HepG2 (cell line): Measurements from ENCODE around the gene TMEM258. TPM values are rescaled to one million over a fixed set of nuclear protein-coding genes. Genes with fewer than 3 reads are reported as not detected.
A peak's percentile ranks its signal among the peaks of the same experiment; 100 is the strongest.

Experiments
- ATF7-NPFF ChIP-seq: sonication (generic); formaldehyde crosslinking; IDR thresholded peaks from 2 replicates; pipeline ENCODE4 v1.8.1; 2023; ENCODE audit warnings: mild to moderate bottlenecking, low read depth, missing genetic modification reagents, moderate library complexity
- CCDC6 ChIP-seq: sonication (generic); formaldehyde crosslinking; IDR thresholded peaks from 2 replicates; pipeline ENCODE4 v1.8.1; 2022; ENCODE audit warnings: mild to moderate bottlenecking, missing genetic modification reagents, moderate library complexity
- CHCHD3 ChIP-seq: sonication (generic); formaldehyde crosslinking; IDR thresholded peaks from 2 replicates; pipeline ENCODE4 v1.8.0; 2022; ENCODE audit warnings: mild to moderate bottlenecking, missing genetic modification reagents, moderate library complexity
- FOSL2 ChIP-seq: sonication (generic); formaldehyde crosslinking; IDR thresholded peaks from 2 replicates; pipeline ENCODE4 v1.4.0; 2020; ENCODE audit warnings: missing genetic modification reagents
- FOXP1 ChIP-seq, 2 experiments: fragments of 450-650 bp in 1 of 2; IDR thresholded peaks; 2 replicates each; pipeline ENCODE4 v1.6.1; 2017 to 2018; ENCODE audit warnings: antibody characterized with exemption in 1 of 2
- HDAC2 ChIP-seq: sonication (generic); formaldehyde crosslinking; IDR thresholded peaks from 2 replicates; pipeline ENCODE4 v1.4.0; 2020; ENCODE audit warnings: missing genetic modification reagents
- MAZ ChIP-seq, 2 experiments: sonication (generic) in 1 of 2; formaldehyde crosslinking in 1 of 2; IDR thresholded peaks; 2 replicates each; pipeline versions ENCODE4 v1.5.0 to v1.6.1; 2012 to 2020; ENCODE audit warnings: low read depth in 2 of 2, mild to moderate bottlenecking in 2 of 2, borderline replicate concordance in 1 of 2, improper control_type of control experiment in 1 of 2, low read length in 1 of 2, missing genetic modification reagents in 1 of 2, moderate library complexity in 1 of 2
- MEF2D ChIP-seq: sonication (generic); formaldehyde crosslinking; IDR thresholded peaks from 2 replicates; pipeline ENCODE4 v1.5.1; 2020; ENCODE audit warnings: mild to moderate bottlenecking, missing genetic modification reagents
- NFAT5 ChIP-seq: sonication (generic); formaldehyde crosslinking; IDR thresholded peaks from 2 replicates; pipeline ENCODE4 v1.4.0; 2020; ENCODE audit warnings: missing genetic modification reagents
- PHF8 ChIP-seq: sonication (generic); formaldehyde crosslinking; IDR thresholded peaks from 2 replicates; pipeline ENCODE4 v1.5.0; 2020; ENCODE audit warnings: missing genetic modification reagents
- ZEB1 ChIP-seq: IDR thresholded peaks from 2 replicates; pipeline ENCODE4 v1.6.1; 2012; ENCODE audit warnings: mild to moderate bottlenecking, low read depth, inconsistent platforms; ENCODE audit not compliant: insufficient replicate concordance
- ZNF407 ChIP-seq: sonication (generic); formaldehyde crosslinking; IDR thresholded peaks from one replicate; pipeline ENCODE4 v1.5.1; 2020; ENCODE audit warnings: mild to moderate bottlenecking, missing genetic modification reagents; ENCODE audit errors: not compliant biosample characterization
- ZNF496 ChIP-seq: sonication (generic); formaldehyde crosslinking; IDR thresholded peaks from 2 replicates; pipeline ENCODE4 v1.8.1; 2023; ENCODE audit warnings: mild to moderate bottlenecking, moderate library complexity, missing genetic modification reagents; ENCODE audit not compliant: insufficient replicate concordance
- ZNF572 ChIP-seq: sonication (generic); formaldehyde crosslinking; IDR thresholded peaks from 2 replicates; pipeline ENCODE4 v1.5.1; 2020; ENCODE audit warnings: mild to moderate bottlenecking, missing genetic modification reagents
- polyA plus RNA-seq, 8 experiments: library from polyadenylated mRNA; depleted of rRNA in 3 of 8; stranded (reverse) in 7 of 8; unstranded in 1 of 8; fragments of >200 nt; fragmentation: Illumina TruSeq in 4 of 8; extraction: Trizol in 4 of 8; gene quantifications; 2 replicates each; pipeline versions ENCODE4 v1.2.1 to v1.2.3, GENCODE V29; 2011 to 2016; ENCODE audit warnings: low read depth in 4 of 8, missing spikeins in 1 of 8, mixed read lengths in 1 of 8; ENCODE audit not compliant: insufficient read depth in 1 of 8
- total RNA-seq, 5 experiments: library from RNA; depleted of rRNA; stranded (reverse); fragments of >200 nt; fragmentation: Illumina TruSeq; extraction: Trizol; gene quantifications; 2 replicates each; pipeline ENCODE4 v1.2.3, GENCODE V29; 2016; ENCODE audit warnings: low read depth in 1 of 5

The TMEM258 gene
- total and polyA plus RNA-seq, 2 of the 13 experiments (the other 11 are each of a cell fraction or from before 2014, with no cell fraction given), result 175 to 424 TPM

- peak; percentile 75 for TF ChIP-seq MEF2D (CRISPR knock-in tag)
- peak; percentile 86 for TF ChIP-seq PHF8 (CRISPR knock-in tag)
- 0 out of 2 replicates have a peak, but pooled peaks have one; percentile 46 for TF ChIP-seq NFAT5
- no peak for TF ChIP-seq FOXP1 (IDR thresholded peaks at IDR 0.05)
- TF ChIP-seq FOXP1 (CRISPR knock-in tag; IDR thresholded peaks at IDR 0.05), result no peak
- no peak for TF ChIP-seq ZNF496
- TF ChIP-seq FOSL2, result 0 out of 2 replicates have a peak, but pooled peaks have one; percentile 7
- TF ChIP-seq ATF7-NPFF, result peak; percentile 92; the same call in 1 of the 2 replicates
- 0 out of 2 replicates have a peak, but pooled peaks have one; percentile 38 for TF ChIP-seq ZNF572 (CRISPR knock-in tag)
- peak; percentile 20; the same call in 1 of the 2 replicates for TF ChIP-seq CCDC6 (CRISPR knock-in tag)
- peak; percentile 59 for TF ChIP-seq ZNF407 (CRISPR knock-in tag)
- no peak for TF ChIP-seq ZEB1
- peak; percentile 82 for TF ChIP-seq HDAC2 (CRISPR knock-in tag)
- 0 out of 2 replicates have a peak, but pooled peaks have one; percentile 27 for TF ChIP-seq MAZ (IDR thresholded peaks at IDR 0.05; ENCODE audit: borderline replicate concordance, low read depth, low read length)
- peak; percentile 69; the same call in 1 of the 2 replicates for TF ChIP-seq MAZ (CRISPR knock-in tag; IDR thresholded peaks at IDR 0.05; ENCODE audit: low read depth)
- TF ChIP-seq CHCHD3, result no peak; the same call in 1 of the 2 replicates
Observed at GRCh38 chr11:61792310-61793082, at the start of gene TMEM258, which contains the start of gene FEN1 (continued).
